Body of pancreas (tissue), 4 donors: ENCODE measurements around the gene ULK1.

ENCODE experiments used
- CTCF ChIP-seq, 7 experiments: fragments of 450-650 bp in 4 of 7; fragments of 200-600 bp in 3 of 7; sonication (generic) in 3 of 7; IDR thresholded peaks; one replicate each; pipeline ENCODE4 v1.5.1; 2016 to 2019; ENCODE audit warnings: antibody characterized with exemption in 7 of 7
- POLR2A ChIP-seq, 3 donors: fragments of 450-650 bp; IDR thresholded peaks; one replicate each; pipeline ENCODE4 v1.6.1; 2016; ENCODE audit warnings: antibody characterized with exemption in 3 of 3, mild to moderate bottlenecking in 2 of 3

DNA sequence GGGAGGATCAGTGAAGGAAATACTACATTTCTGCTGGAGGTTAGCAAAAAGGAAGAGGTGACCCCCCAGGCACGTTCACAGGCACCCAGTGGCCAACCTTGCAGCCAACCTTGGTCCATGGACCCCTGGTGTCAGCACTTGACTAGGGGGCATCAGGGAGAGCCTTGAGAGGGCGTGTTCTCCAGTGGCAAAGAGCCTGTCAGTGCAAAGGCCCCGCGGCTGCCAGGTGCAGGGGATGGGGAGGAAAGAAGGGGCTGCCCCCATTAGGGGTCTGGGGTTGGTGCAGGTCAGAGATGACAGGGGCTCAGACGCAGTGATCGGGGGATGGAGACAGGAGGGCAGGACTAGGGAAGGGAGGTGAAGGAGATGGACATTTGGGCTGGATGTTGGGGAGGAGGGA is 22.7 kb upstream of the ULK1 start:
- TF ChIP-seq CTCF (IDR thresholded peaks at IDR 0.05) (no peak), POLR2A (IDR thresholded peaks at IDR 0.05) (no peak)
